GM23248 (cell line): ENCODE data around the gene NMD3.
"Not testable (repeated sequence)": the region's sequence is repeated elsewhere in the genome, so short reads cannot be mapped to it uniquely, and the experiment has no call there.

Experiments
- EZH2 ChIP-seq: fragments of 200-600 bp; sonication (generic); IDR thresholded peaks from 2 replicates; pipeline ENCODE4 v1.6.1; 2018; ENCODE audit warnings: antibody characterized with exemption, mild to moderate bottlenecking; ENCODE audit not compliant: insufficient read depth, poor library complexity, severe bottlenecking
- EZH2phosphoT487 ChIP-seq: fragments of 200-600 bp; sonication (generic); IDR thresholded peaks from 2 replicates; pipeline ENCODE4 v1.6.1; 2018; ENCODE audit warnings: antibody characterized with exemption, moderate library complexity, mild to moderate bottlenecking, low read depth; ENCODE audit not compliant: insufficient read depth

DNA sequence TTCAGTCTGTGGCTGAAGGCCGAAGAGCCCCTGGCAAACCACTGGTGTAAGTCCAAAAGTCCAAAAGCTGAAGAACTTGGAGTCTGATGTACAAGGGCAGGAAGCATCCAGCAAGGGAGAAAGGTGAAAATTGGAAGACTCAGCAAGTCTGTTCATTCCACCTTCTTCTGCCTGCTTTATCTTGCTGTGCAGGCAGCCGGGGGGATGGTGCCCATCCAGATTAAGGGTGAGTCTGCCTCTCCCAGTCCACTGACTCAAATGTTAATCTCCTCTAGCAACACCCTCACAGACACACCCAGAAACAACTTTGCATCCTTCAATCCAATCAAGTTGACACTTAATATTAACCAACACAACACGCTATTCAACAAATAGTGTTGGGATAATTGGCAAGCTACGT is 61.3 kb downstream of the NMD3 start:
- not testable (repeated sequence) for TF ChIP-seq EZH2, EZH2phosphoT487
